Right kidney (tissue), 9 donors: Measurements from ENCODE around the gene ARIH1.
"Not testable (repeated sequence)": the region's sequence is repeated elsewhere in the genome, so short reads cannot be mapped to it uniquely, and the experiment has no call there.

Experiments
- DNase-seq: peaks from one replicate; pipeline ENCODE4 v3.0.0-alpha.2; 2016
- long read RNA-seq, 8 donors: transcript quantifications; one replicate each; lab custom pipeline, GENCODE V29; 2026

Gene ARIH1
- long read RNA-seq, donor 1, full-length matches to known transcripts: 5 of 5 reads
- long read RNA-seq, donor 1, partial matches to known transcripts: 0 of 5 reads
- long read RNA-seq, donor 1, other reads (novel, unspliced or antisense): 0 of 5 reads
- long read RNA-seq, donor 2, full-length matches to known transcripts: 4 of 4 reads
- long read RNA-seq, donor 2, partial matches to known transcripts: 0 of 4 reads
- long read RNA-seq, donor 2, other reads (novel, unspliced or antisense): 0 of 4 reads
- long read RNA-seq, donor 3, full-length matches to known transcripts: 5 of 5 reads
- long read RNA-seq, donor 3, partial matches to known transcripts: 0 of 5 reads
- long read RNA-seq, donor 3, other reads (novel, unspliced or antisense): 0 of 5 reads
- long read RNA-seq, donor 4, full-length matches to known transcripts: 15 of 62 reads
- long read RNA-seq, donor 4, partial matches to known transcripts: 47 of 62 reads
- long read RNA-seq, donor 4, other reads (novel, unspliced or antisense): 0 of 62 reads
- long read RNA-seq, donor 5, full-length matches to known transcripts: 8 of 8 reads
- long read RNA-seq, donor 5, partial matches to known transcripts: 0 of 8 reads
- long read RNA-seq, donor 5, other reads (novel, unspliced or antisense): 0 of 8 reads
- long read RNA-seq, donor 6, full-length matches to known transcripts: 7 of 7 reads
- long read RNA-seq, donor 6, partial matches to known transcripts: 0 of 7 reads
- long read RNA-seq, donor 6, other reads (novel, unspliced or antisense): 0 of 7 reads
- long read RNA-seq, donor 7: 0 reads
- long read RNA-seq, donor 8, full-length matches to known transcripts: 8 of 8 reads
- long read RNA-seq, donor 8, partial matches to known transcripts: 0 of 8 reads
- long read RNA-seq, donor 8, other reads (novel, unspliced or antisense): 0 of 8 reads

GRCh38 chr15:72473614-72474465 lies at the start of gene ARIH1:
ARIH1 (plus strand) TSS chr15:72474330; CDS start chr15:72474640, 310 bp downstream.
- DNase-seq: peak; percentile 100

- no peak for DNase-seq
These were observed 47.4 kb upstream of the ARIH1 start for GRCh38 chr15:72426753-72427152.

GRCh38 chr15:72437650-72438316 lies 36.3 kb upstream of the ARIH1 start:
- no peak for DNase-seq

GRCh38 chr15:72442848-72443247 lies 31.3 kb upstream of the ARIH1 start:
- DNase-seq: not testable (repeated sequence)

GRCh38 chr15:72445426-72445825 lies 28.7 kb upstream of the ARIH1 start:
- DNase-seq: no peak

- DNase-seq: no peak
These were observed 23.3 kb upstream of the ARIH1 start for GRCh38 chr15:72450805-72451204.

GRCh38 chr15:72451224-72451623 lies 22.9 kb upstream of the ARIH1 start:
- DNase-seq: no peak

- no peak for DNase-seq
These were observed 17.4 kb upstream of the ARIH1 start for GRCh38 chr15:72456684-72457083.

GRCh38 chr15:72460402-72460801 lies 13.7 kb upstream of the ARIH1 start:
- no peak for DNase-seq

GRCh38 chr15:72463702-72464101 lies 10.4 kb upstream of the ARIH1 start:
- no peak for DNase-seq

GRCh38 chr15:72464251-72464650 lies 9.9 kb upstream of the ARIH1 start:
- no peak for DNase-seq

- no peak for DNase-seq
These were observed 6.0 kb upstream of the ARIH1 start for GRCh38 chr15:72468103-72468502.

GRCh38 chr15:72472992-72473610 lies 1.0 kb upstream of the ARIH1 start:
- peak; percentile 61 for DNase-seq

GRCh38 chr15:72474466-72474911 lies 359 bp downstream of the ARIH1 start:
- DNase-seq: no peak

- peak; percentile 90 for DNase-seq
These were observed 940 bp downstream of the ARIH1 start for GRCh38 chr15:72474912-72475628.

GRCh38 chr15:72475674-72476073 lies 1.5 kb downstream of the ARIH1 start:
- no peak for DNase-seq

- DNase-seq: not testable (repeated sequence)
These were observed 2.2 kb downstream of the ARIH1 start for GRCh38 chr15:72476330-72476729.

GRCh38 chr15:72481015-72481659 lies 7.0 kb downstream of the ARIH1 start:
- no peak for DNase-seq

GRCh38 chr15:72482275-72482674 lies 8.1 kb downstream of the ARIH1 start:
- DNase-seq: no peak

- DNase-seq: no peak
These were observed 9.1 kb downstream of the ARIH1 start for GRCh38 chr15:72483279-72483678.
